ENCODE data around the gene EIF2B4. TPM values are rescaled to one million over a fixed set of nuclear protein-coding genes. Genes with fewer than 3 reads are reported as not detected.

The EIF2B4 gene
- total RNA-seq, 1 experiment from 2014 or later, result 57.2 TPM

- POLR2A ChIA-PET, result interaction anchor here (0.7 to 1.0 kb wide), 3 partner anchors 27 to 79 kb away, joined by 4 to 5 read pairs (median 5); no protein-coding TSS in a partner anchor
- no peaks in the 10 kb centered on the region for H3K27me3 ChIP-seq (ENCODE audit: control insufficient read depth, insufficient read depth, low read length)
- peak overlapping the region; percentile 93 to 96 for H3K4me3 ChIP-seq (ENCODE audit: low read depth in 2 of 2, low read length in 2 of 2)
- peak overlapping the region; percentile 87 for H3K27ac ChIP-seq (ENCODE audit: low read length)
- no peaks in the 10 kb centered on the region for H3K9me3 ChIP-seq (ENCODE audit: control insufficient read depth, insufficient read depth, low read depth, low read length)
- no peak for DNase-seq (ENCODE audit: low read depth, low spot score)
- TF ChIP-seq POLR2AphosphoS5 (IDR thresholded peaks at IDR 0.05; ENCODE audit: low read depth, low read length), result no peak
- TF ChIP-seq SIN3A (IDR thresholded peaks at IDR 0.05; ENCODE audit: borderline replicate concordance, insufficient read depth, low read depth, low read length), result no peak
- no peak for TF ChIP-seq TCF7L2 (IDR thresholded peaks at IDR 0.05; ENCODE audit: low read depth, low read length)
- TF ChIP-seq CTCF (IDR thresholded peaks at IDR 0.05), result no peak
- TF ChIP-seq, protein P1, sequence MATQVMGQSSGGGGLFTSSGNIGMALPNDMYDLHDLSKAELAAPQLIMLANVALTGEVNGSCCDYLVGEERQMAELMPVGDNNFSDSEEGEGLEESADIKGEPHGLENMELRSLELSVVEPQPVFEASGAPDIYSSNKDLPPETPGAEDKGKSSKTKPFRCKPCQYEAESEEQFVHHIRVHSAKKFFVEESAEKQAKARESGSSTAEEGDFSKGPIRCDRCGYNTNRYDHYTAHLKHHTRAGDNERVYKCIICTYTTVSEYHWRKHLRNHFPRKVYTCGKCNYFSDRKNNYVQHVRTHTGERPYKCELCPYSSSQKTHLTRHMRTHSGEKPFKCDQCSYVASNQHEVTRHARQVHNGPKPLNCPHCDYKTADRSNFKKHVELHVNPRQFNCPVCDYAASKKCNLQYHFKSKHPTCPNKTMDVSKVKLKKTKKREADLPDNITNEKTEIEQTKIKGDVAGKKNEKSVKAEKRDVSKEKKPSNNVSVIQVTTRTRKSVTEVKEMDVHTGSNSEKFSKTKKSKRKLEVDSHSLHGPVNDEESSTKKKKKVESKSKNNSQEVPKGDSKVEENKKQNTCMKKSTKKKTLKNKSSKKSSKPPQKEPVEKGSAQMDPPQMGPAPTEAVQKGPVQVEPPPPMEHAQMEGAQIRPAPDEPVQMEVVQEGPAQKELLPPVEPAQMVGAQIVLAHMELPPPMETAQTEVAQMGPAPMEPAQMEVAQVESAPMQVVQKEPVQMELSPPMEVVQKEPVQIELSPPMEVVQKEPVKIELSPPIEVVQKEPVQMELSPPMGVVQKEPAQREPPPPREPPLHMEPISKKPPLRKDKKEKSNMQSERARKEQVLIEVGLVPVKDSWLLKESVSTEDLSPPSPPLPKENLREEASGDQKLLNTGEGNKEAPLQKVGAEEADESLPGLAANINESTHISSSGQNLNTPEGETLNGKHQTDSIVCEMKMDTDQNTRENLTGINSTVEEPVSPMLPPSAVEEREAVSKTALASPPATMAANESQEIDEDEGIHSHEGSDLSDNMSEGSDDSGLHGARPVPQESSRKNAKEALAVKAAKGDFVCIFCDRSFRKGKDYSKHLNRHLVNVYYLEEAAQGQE (IDR thresholded peaks at IDR 0.05; ENCODE audit: insufficient read depth in 1 of 2, low read depth in 2 of 2, low read length in 1 of 2), result no peak
- no TSS peak for BruUV-seq (replicated peaks)
- in situ Hi-C loops (cut with HindIII; ENCODE audit: low pct_unique_long_range_greater_than_20kb, low sequenced_read_pairs), result no loop called here
- peak; percentile 70 for ATAC-seq
- CTCF ChIA-PET, result interaction anchor here (0.6 to 0.7 kb wide), 3 partner anchors 96 to 275 kb away, joined by 3 to 4 read pairs (median 4); no protein-coding TSS in a partner anchor
- intact Hi-C loops (cut with micrococcal nuclease; ENCODE audit: unreplicated experiment), result loop anchor here (5.0 kb wide), 1 partner anchor 219 kb away; the partner anchor contains the start of genes CCDC121 and GPN1
- peaks cover 16% of the 10 kb centered on the region for H3K4me1 ChIP-seq (ENCODE audit: control insufficient read depth, insufficient read depth, low read length)
- H3K36me3 ChIP-seq (ENCODE audit: control insufficient read depth, insufficient read depth, low read length), result peaks cover 8% of the 10 kb centered on the region
Measured at GRCh38 chr2:27408601-27409320, 38.6 kb upstream of the EIF2B4 start.

DNA sequence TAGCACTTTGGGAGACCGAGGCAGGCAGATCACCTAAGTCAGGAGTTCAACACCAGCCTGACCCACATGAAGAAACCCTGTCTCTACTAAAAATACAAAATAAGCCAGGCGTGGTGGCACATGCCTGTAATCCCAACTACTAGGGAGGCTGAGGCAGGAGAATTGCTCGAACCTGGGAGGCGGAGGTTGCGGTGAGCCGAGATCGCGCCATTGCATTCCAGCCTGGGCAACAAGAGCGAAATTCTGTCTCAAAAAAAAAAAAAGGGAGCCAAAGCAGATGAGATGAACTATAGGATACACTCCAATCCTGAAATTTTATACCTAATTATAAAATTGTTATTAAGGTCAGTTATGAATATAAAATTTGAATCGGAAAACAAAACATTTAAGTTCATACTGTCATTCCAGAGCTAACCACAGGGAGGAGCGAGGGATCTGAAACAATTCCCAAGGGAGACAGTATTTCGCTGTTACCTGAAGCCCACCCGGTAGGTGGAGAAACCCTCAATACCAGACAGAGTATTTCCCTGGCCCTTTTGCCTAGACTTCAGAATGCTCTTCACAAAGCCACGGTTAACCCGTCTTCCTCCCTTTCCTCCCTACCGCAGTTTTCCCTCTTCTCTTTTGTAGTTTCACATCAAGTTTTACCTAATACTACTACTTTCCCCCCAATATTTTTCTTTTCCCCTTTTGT, 37.8 kb upstream of the EIF2B4 start:
- no peaks in the 10 kb centered on the region for H3K9me3 ChIP-seq (ENCODE audit: control insufficient read depth, insufficient read depth, low read depth, low read length)
- DNase-seq (ENCODE audit: low read depth, low spot score) (no peak), ATAC-seq (no peak)
- peaks cover 8% of the 10 kb centered on the region for H3K36me3 ChIP-seq (ENCODE audit: control insufficient read depth, insufficient read depth, low read length)
- intact Hi-C loops (cut with micrococcal nuclease; ENCODE audit: unreplicated experiment) (loop anchor here (5.0 kb wide), 1 partner anchor 219 kb away; the partner anchor contains the start of genes CCDC121 and GPN1), in situ Hi-C loops (cut with HindIII; ENCODE audit: low pct_unique_long_range_greater_than_20kb, low sequenced_read_pairs) (no loop called here)
- POLR2A ChIA-PET, result interaction anchor here (0.7 kb wide), 1 partner anchor 80 kb away, joined by 5 read pairs; no protein-coding TSS in a partner anchor
- CTCF ChIA-PET, result interaction anchor here (0.7 to 1.3 kb wide), 2 partner anchors 48 to 254 kb away, joined by 3 to 4 read pairs; no protein-coding TSS in a partner anchor
- H3K4me3 ChIP-seq (ENCODE audit: low read depth in 2 of 2, low read length in 2 of 2), result peak overlapping the region; percentile 93 to 96
- no peaks in the 10 kb centered on the region for H3K27me3 ChIP-seq (ENCODE audit: control insufficient read depth, insufficient read depth, low read length)
- TF ChIP-seq POLR2AphosphoS5 (IDR thresholded peaks at IDR 0.05; ENCODE audit: low read depth, low read length), result no peak
- TF ChIP-seq CTCF (IDR thresholded peaks at IDR 0.05), result peak; percentile 80
- TF ChIP-seq TCF7L2 (IDR thresholded peaks at IDR 0.05; ENCODE audit: low read depth, low read length), result no peak
- no peak for TF ChIP-seq SIN3A (IDR thresholded peaks at IDR 0.05; ENCODE audit: borderline replicate concordance, insufficient read depth, low read depth, low read length)
- TF ChIP-seq, protein P1 (IDR thresholded peaks at IDR 0.05; ENCODE audit: insufficient read depth in 1 of 2, low read depth in 2 of 2, low read length in 1 of 2), result no peak
- H3K4me1 ChIP-seq (ENCODE audit: control insufficient read depth, insufficient read depth, low read length), result peaks cover 16% of the 10 kb centered on the region
- TSS peak; percentile 88 for BruUV-seq (replicated peaks)
- peak overlapping the region; percentile 87 for H3K27ac ChIP-seq (ENCODE audit: low read length)
